ENCODE results near the gene C10orf143. TPM values are rescaled to one million over a fixed set of nuclear protein-coding genes. Genes with fewer than 3 reads are reported as not detected.

C10orf143 gene
- total RNA-seq, 1 experiment from 2014 or later = 1.6 TPM

DNA sequence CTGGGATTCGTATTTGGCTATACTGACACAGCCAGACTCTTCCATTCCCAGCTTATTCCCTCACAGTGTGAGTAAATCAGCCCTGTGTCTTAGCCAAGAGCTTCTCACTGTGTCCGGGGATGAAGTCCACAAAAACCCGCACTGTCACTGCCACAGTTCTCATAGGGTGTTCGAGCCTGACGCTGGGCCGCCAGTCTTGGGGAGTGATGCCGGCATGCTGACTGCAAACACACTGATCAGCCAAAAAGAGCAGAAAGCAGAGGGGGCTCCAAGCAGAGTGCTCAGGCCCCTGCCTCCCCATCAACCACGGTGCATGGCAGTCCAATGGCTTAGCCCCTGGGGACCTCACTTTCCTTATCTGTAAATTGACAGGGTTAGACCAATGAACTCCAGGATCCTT lies 36.7 kb downstream of the C10orf143 start (continued):
- TF ChIP-seq ZNF317 (CRISPR knock-in tag; IDR thresholded peaks at IDR 0.05; ENCODE audit: borderline replicate concordance, low read depth) (no peak), GRHL2 (CRISPR knock-in tag; IDR thresholded peaks at IDR 0.05; ENCODE audit: insufficient replicate concordance, severe bottlenecking) (no peak), TEAD4 (CRISPR knock-in tag; IDR thresholded peaks at IDR 0.05) (no peak), NFYB (CRISPR knock-in tag; conservative IDR thresholded peaks at IDR 0.05; ENCODE audit: low read depth) (no peak), ELF4 (CRISPR knock-in tag; IDR thresholded peaks at IDR 0.05; ENCODE audit: low read depth) (no peak), EMX1 (CRISPR knock-in tag; IDR thresholded peaks at IDR 0.05) (no peak), ZNF671 (CRISPR knock-in tag; IDR thresholded peaks at IDR 0.05) (no peak), TCF7 (CRISPR knock-in tag; IDR thresholded peaks at IDR 0.05; ENCODE audit: low read depth) (no peak)
- TF ChIP-seq, protein P1, sequence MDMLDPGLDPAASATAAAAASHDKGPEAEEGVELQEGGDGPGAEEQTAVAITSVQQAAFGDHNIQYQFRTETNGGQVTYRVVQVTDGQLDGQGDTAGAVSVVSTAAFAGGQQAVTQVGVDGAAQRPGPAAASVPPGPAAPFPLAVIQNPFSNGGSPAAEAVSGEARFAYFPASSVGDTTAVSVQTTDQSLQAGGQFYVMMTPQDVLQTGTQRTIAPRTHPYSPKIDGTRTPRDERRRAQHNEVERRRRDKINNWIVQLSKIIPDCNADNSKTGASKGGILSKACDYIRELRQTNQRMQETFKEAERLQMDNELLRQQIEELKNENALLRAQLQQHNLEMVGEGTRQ (CRISPR knock-in tag; IDR thresholded peaks at IDR 0.05) = no peak
- TF ChIP-seq, protein P2, sequence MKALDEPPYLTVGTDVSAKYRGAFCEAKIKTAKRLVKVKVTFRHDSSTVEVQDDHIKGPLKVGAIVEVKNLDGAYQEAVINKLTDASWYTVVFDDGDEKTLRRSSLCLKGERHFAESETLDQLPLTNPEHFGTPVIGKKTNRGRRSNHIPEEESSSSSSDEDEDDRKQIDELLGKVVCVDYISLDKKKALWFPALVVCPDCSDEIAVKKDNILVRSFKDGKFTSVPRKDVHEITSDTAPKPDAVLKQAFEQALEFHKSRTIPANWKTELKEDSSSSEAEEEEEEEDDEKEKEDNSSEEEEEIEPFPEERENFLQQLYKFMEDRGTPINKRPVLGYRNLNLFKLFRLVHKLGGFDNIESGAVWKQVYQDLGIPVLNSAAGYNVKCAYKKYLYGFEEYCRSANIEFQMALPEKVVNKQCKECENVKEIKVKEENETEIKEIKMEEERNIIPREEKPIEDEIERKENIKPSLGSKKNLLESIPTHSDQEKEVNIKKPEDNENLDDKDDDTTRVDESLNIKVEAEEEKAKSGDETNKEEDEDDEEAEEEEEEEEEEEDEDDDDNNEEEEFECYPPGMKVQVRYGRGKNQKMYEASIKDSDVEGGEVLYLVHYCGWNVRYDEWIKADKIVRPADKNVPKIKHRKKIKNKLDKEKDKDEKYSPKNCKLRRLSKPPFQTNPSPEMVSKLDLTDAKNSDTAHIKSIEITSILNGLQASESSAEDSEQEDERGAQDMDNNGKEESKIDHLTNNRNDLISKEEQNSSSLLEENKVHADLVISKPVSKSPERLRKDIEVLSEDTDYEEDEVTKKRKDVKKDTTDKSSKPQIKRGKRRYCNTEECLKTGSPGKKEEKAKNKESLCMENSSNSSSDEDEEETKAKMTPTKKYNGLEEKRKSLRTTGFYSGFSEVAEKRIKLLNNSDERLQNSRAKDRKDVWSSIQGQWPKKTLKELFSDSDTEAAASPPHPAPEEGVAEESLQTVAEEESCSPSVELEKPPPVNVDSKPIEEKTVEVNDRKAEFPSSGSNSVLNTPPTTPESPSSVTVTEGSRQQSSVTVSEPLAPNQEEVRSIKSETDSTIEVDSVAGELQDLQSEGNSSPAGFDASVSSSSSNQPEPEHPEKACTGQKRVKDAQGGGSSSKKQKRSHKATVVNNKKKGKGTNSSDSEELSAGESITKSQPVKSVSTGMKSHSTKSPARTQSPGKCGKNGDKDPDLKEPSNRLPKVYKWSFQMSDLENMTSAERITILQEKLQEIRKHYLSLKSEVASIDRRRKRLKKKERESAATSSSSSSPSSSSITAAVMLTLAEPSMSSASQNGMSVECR (CRISPR knock-in tag; IDR thresholded peaks at IDR 0.05; ENCODE audit: borderline replicate concordance) = no peak
- TF ChIP-seq, protein P3, sequence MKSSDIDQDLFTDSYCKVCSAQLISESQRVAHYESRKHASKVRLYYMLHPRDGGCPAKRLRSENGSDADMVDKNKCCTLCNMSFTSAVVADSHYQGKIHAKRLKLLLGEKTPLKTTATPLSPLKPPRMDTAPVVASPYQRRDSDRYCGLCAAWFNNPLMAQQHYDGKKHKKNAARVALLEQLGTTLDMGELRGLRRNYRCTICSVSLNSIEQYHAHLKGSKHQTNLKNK (CRISPR knock-in tag; IDR thresholded peaks at IDR 0.05) = no peak

- CTCF ChIA-PET = no interaction called here
- Mint-ChIP-seq H3K36me3 (peaks cover 10% of the 10 kb centered on the region; the same call in 1 of the 2 replicates), H3K9me3 (peaks cover 14% of the 10 kb centered on the region), H3K27ac (no peak overlapping the region), H3K27me3 (ENCODE audit: low read depth) (no peaks in the 10 kb centered on the region), H3K4me3 (no peak overlapping the region), H3K4me1 (no peaks in the 10 kb centered on the region)
- POLR2A ChIA-PET = no interaction called here
- DNase-seq (ENCODE audit: low spot score) (no peak), ATAC-seq (no peak)
- TF ChIP-seq, protein P4, sequence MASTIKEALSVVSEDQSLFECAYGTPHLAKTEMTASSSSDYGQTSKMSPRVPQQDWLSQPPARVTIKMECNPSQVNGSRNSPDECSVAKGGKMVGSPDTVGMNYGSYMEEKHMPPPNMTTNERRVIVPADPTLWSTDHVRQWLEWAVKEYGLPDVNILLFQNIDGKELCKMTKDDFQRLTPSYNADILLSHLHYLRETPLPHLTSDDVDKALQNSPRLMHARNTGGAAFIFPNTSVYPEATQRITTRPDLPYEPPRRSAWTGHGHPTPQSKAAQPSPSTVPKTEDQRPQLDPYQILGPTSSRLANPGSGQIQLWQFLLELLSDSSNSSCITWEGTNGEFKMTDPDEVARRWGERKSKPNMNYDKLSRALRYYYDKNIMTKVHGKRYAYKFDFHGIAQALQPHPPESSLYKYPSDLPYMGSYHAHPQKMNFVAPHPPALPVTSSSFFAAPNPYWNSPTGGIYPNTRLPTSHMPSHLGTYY (CRISPR knock-in tag; IDR thresholded peaks at IDR 0.05) = no peak
- TF ChIP-seq JUN (CRISPR knock-in tag; IDR thresholded peaks at IDR 0.05) (no peak), MXD4 (CRISPR knock-in tag; IDR thresholded peaks at IDR 0.05; ENCODE audit: borderline replicate concordance) (no peak)
Measured at GRCh38 chr10:130072247-130072646, 38.4 kb downstream of the C10orf143 start.

DNA sequence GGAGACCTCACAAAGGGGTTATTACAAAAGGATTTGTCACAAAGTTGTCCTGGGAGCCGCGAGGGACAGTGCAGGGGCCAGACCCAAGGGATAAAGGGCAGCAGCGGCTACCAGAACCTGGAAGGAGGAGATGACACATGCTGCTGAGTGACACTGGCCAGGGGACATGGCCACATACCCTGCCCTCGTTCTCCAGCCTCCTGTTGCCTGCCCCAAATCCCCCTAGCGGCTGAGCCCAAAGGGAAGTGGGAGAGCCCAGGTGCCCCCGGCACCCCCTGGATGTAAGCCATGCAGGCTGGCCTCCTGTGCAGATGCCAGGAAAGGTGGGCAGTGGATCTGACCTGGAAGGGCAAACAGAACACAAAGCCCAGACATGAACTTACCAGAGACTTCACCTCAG lies 42.7 kb downstream of the C10orf143 start:
- CTCF ChIA-PET = interaction anchor here (0.7 kb wide), 1 partner anchor 20 kb away, joined by 3 read pairs; no protein-coding TSS in a partner anchor
- H3K4me3 Mint-ChIP-seq = no peak overlapping the region
- DNase-seq (ENCODE audit: low spot score) (no peak), ATAC-seq (no peak)
- no peak overlapping the region for H3K27ac Mint-ChIP-seq
- H3K36me3 Mint-ChIP-seq = peaks cover 8% of the 10 kb centered on the region; the same call in 1 of the 2 replicates
- no peaks in the 10 kb centered on the region for H3K27me3 Mint-ChIP-seq (ENCODE audit: low read depth)
- POLR2A ChIA-PET = no interaction called here
- H3K9me3 Mint-ChIP-seq = peaks cover 10% of the 10 kb centered on the region
- no peaks in the 10 kb centered on the region for H3K4me1 Mint-ChIP-seq
- TF ChIP-seq, protein P5, sequence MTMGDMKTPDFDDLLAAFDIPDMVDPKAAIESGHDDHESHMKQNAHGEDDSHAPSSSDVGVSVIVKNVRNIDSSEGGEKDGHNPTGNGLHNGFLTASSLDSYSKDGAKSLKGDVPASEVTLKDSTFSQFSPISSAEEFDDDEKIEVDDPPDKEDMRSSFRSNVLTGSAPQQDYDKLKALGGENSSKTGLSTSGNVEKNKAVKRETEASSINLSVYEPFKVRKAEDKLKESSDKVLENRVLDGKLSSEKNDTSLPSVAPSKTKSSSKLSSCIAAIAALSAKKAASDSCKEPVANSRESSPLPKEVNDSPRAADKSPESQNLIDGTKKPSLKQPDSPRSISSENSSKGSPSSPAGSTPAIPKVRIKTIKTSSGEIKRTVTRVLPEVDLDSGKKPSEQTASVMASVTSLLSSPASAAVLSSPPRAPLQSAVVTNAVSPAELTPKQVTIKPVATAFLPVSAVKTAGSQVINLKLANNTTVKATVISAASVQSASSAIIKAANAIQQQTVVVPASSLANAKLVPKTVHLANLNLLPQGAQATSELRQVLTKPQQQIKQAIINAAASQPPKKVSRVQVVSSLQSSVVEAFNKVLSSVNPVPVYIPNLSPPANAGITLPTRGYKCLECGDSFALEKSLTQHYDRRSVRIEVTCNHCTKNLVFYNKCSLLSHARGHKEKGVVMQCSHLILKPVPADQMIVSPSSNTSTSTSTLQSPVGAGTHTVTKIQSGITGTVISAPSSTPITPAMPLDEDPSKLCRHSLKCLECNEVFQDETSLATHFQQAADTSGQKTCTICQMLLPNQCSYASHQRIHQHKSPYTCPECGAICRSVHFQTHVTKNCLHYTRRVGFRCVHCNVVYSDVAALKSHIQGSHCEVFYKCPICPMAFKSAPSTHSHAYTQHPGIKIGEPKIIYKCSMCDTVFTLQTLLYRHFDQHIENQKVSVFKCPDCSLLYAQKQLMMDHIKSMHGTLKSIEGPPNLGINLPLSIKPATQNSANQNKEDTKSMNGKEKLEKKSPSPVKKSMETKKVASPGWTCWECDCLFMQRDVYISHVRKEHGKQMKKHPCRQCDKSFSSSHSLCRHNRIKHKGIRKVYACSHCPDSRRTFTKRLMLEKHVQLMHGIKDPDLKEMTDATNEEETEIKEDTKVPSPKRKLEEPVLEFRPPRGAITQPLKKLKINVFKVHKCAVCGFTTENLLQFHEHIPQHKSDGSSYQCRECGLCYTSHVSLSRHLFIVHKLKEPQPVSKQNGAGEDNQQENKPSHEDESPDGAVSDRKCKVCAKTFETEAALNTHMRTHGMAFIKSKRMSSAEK (CRISPR knock-in tag; IDR thresholded peaks at IDR 0.05; ENCODE audit: borderline replicate concordance) = no peak
- TF ChIP-seq, protein P6, sequence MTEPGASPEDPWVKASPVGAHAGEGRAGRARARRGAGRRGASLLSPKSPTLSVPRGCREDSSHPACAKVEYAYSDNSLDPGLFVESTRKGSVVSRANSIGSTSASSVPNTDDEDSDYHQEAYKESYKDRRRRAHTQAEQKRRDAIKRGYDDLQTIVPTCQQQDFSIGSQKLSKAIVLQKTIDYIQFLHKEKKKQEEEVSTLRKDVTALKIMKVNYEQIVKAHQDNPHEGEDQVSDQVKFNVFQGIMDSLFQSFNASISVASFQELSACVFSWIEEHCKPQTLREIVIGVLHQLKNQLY (CRISPR knock-in tag; IDR thresholded peaks at IDR 0.05) = no peak
- TF ChIP-seq, protein P2 (CRISPR knock-in tag; IDR thresholded peaks at IDR 0.05; ENCODE audit: borderline replicate concordance) = no peak
- no peak for TF ChIP-seq NR2C2 (CRISPR knock-in tag; IDR thresholded peaks at IDR 0.05)

Data from WTC11 (cell line).